A673 (cell line): ENCODE measurements around the gene BRSK2.
"Not testable (repeated sequence)": the region's sequence is repeated elsewhere in the genome, so short reads cannot be mapped to it uniquely, and the experiment has no call there.

Experiments
- CTCF ChIP-seq: fragments of 300-800, 200-600 bp; sonication (generic); conservative IDR thresholded peaks from 2 replicates; pipeline ENCODE4 v1.5.1; 2017; ENCODE audit warnings: low read depth, mild to moderate bottlenecking, antibody characterized with exemption, low read length, moderate library complexity, mixed read lengths
- EZH2 ChIP-seq: fragments of 200-600 bp; sonication (generic); IDR thresholded peaks from 2 replicates; pipeline ENCODE4 v1.6.1; 2017; ENCODE audit warnings: borderline replicate concordance, low read depth, mild to moderate bottlenecking, mixed read lengths, antibody characterized with exemption, low read length; ENCODE audit not compliant: poor library complexity, severe bottlenecking

GRCh38 chr11:1411739-1412138 is 22.0 kb downstream of the BRSK2 start:
- TF ChIP-seq CTCF, EZH2: not testable (repeated sequence)
